T-helper 1 cell treated with Interleukin-12 subunit alpha and Interleukin-12 subunit beta and Interleukin-4 antibody, amounts not matched to agents 30 ng/mL and 1 ng/mL, for 36 hours (primary cell): ENCODE results near the gene HOXA13. TPM values are rescaled to one million over a fixed set of nuclear protein-coding genes. Genes with fewer than 3 reads are reported as not detected.

Source experiments
- intact Hi-C: fragments of 100-400 bp; cut with micrococcal nuclease; formaldehyde crosslinking; loops from one replicate; pipeline ENCODE4 v1.15.1; 2024
- total RNA-seq: library from RNA; stranded (reverse); gene quantifications from 2 replicates; pipeline ENCODE4 v1.2.3, GENCODE V29; 2022

Gene HOXA13
- total RNA-seq, 1 donor from 2014 or later: not detected

DNA sequence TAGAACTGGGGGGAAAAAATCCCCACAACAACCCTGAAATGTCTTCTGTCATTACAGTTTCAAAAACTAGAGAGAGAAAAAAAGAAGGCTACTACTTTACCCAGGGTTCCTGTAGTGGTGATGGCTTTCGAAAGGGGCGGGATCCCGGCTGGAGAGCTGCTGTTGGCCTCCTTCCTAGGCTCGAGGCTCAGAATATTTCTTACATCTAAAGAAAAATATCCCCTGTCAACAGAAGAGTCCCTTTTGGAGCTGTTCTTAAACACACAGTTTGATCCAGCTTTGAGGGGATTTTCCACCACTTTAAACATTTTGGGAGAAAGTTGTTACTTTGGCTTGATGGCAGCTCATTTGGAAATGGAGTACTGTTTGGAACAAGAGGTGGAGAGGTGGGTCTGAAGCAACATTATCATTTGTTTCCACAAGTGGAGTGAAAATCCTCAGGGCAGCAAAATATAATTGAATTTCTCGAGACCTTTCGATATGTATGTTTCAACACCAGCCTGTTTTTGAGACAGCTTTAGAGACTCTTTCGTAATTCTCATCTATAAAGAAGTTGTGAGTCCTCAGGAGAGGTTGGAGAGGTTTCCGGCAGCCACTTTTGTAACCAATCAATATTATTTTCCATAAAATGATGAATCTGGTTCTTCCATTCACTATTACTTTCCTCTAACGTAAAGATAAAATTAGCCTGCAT lies 5.1 kb downstream of the HOXA13 start:
- intact Hi-C loops: loop anchor here (5.0 kb wide), 2 partner anchors 33 to 1432 kb away; no protein-coding TSS in a partner anchor

DNA sequence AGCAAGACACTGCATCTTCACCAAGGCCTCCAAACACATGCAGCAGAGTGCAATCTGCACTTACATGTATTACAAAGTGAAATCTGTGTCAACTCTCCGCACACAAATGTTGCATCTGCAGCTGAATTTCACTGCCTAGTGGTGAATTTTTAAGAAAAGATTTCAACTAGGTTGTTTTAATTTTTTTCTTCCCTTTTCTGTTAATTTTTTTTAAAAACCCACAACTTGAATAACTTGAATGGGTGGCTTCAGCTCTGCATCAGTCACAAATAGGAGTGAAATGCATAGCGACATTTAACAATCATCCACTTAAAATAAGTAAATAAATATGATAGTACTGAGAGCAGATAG lies 5.9 kb downstream of the HOXA13 start:
- intact Hi-C loops: no loop called here

DNA sequence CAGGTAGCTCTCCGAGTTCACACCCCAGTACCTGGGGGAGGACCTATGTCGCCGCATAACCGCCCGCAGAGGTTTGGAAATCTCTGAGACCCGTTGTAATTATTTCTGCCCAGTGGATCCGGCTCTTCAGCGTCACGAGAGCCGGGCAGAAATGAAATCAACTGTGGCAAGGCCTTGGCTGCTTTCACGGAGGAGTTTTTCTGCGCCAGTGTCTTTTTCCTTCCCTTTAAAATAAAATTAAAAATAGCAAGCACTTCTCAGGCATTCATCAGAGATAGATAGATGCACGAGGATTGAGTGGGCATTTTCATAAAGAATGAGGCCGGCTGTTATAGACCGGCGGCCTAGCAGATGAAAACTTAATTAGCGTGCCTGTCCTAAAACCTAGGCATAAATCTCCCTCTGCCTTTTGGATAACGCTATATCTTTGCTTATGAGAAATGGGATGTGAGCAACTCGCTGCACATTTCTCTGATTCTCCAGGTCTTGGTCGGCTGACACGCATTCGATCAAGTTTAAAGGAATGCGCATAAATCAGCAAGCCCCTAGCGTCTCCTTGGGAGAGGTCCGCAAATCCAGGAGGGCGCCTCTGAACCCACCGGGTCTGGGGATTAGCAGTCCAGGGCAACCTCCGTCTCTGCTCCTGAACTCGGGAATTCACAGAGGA lies 6.4 kb downstream of the HOXA13 start:
- intact Hi-C loops: no loop called here

DNA sequence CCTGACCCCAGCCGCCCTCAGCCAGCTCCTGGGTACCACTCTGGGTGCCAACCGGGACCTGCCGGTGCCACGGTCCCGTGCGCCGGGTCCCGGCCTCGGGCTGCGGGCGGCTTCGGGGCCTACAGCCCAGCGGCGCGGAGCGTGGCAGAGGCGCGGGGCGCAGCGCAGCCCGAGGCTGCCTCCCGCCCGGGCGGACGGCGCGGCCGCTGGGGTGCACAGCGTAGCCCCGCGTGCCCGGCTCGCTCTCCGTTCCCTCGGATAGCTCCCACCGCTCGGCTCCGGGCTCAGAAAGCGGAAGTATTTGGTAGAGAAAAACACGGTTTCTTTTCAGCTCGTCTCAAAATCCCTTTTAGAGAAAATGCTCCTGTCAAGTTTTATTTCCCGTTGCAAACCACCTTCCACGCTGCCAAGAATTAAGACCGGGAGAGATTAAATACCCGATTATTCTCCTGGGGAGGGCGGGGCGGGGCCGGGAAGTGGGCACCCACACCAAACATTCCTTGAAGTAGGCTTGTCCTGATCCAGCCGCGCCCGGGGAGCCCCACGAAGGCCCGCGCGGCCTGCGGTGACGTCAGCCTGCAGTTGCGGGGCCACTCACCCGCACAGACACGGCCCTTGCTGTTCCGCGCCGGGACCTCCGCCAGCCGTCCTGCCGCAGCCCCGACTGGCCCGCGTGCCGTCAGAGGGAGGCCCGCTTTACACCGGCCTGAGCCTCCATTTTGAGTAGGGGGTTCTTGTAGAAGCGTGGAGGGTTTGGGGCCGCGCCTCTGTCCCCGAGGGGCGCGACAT lies 7.2 kb downstream of the HOXA13 start:
- intact Hi-C loops: no loop called here

DNA sequence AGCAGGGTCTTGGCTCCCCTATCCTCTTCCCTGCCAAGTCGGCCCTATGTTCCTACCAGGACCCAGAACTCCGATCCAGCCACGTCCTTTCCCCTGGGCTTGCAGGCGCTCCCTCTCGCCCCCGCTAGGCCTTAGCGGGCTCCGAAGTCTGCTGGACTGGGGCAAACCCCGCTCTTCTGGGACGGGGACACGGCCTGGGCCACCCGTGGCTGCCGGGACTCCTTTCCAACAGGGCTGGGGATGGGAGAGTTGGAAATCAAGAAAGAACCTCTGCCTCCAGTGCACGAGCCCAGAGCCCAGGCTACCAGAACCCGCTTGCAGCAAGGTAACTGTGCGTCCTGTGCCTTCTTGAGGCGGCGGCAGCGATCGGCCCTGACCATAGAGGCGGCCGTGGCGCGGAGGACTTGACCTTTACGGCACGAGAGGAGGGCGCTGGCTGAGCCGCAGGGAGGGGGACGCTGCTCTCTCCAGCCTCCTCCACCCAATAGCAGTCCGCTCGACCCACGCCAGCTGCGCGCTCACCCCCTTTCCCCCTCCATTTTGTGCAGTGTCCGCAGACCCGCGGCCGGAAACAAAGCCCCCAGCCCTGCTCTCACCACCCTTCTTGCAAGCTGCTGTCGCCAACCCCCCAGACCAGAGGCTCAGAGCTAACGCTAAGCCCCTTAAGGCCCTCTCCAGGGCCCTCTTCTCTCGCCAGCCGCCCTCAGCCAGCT lies 7.9 kb downstream of the HOXA13 start:
- intact Hi-C loops: no loop called here

DNA sequence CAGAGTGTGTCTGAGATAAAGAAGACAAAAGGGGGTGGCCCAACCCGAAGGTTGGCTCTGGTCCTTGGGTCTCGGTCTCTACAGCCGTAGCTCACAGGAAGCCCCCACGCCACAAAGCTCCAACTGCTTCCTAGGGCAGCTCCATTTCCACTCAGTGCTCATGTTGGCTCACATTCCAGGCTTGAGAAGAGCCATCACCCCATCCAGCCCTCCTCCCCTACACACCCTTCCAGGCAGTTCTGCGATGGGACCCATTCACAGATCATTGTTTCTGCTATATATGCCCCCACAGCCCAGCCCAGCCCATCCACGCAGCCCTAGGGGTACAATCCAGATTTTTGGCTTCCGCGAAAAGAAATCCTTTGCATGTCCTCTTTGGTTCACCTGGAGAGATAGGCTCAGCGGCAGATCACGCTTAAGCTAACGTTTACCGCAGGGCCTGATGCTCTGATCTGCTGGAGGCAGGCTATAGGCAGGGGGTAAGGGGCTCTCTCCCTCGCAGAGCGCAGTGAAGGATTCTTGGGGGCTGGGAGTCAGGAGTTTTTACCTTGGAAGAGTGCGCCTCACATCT lies 8.6 kb downstream of the HOXA13 start:
- intact Hi-C loops: no loop called here

DNA sequence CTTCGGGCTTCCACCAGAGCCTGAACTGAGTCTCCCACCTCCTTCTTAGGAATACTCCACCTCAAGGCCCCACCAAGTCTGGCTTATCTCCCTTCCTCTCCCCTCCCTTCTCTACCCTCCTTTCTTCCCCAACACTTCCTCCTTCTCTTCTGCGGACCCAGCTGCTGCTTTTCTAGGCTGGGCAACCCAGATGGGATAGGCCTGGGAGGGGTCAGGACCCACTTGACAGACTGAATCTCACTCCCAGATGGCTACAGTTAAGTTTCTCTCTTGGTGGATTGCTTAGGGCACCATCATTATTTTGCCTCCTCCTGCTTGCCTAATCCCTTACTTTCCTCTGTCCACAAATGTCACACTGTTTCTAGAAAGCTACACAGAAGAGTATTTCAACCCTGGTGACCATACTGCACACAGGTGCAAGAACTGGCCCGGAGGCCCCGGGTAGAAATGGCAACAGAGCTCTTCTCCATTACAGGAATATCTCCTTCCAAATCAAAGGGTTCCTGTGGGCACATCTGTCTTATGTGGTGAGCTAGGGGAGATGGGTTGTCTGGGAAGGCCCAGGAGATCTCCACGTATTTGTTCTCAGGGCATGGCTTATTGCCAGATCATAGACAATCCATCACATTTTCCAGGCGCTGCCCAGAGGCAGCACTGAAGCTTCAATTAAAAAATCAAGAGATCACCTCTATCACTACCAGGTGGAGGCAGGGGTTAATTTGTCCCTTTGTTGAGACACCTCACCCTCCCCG lies 9.7 kb downstream of the HOXA13 start:
- intact Hi-C loops: loop anchor here (2.0 kb wide), 1 partner anchor 17 kb away; no protein-coding TSS in a partner anchor

DNA sequence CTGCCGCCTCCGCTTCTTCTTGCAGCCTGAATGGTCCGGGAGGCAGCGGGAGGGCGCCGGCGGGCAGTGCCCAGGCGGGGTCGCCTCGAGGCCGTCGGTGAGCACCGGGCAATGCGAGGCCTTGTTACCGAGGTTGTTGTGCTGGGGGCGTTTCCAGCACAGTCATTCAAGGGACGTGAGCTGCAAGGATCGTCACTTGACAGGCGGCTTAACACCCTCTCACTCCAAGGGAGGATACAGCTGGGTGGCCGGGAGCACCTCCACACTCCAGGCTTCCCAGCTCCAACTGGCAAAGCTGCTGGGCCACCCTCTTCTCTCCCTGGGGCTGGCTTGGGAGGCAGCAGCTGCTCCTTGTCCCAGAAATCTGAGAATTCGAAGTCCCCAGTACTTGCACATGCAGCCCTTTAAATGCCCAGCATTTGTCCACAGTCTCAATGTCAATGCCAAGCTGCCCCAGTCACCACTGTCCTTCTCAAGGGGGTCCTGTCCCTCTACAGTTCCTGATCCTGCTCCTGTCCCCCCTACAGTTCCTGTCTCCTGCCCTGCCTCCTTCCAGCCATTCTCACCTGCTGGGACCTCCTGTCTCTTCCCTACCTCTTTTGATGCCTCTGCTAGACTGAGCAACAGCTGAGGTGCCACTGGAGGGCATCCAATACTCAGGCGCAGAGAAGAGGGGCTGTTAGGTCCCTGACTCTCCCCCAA lies 10.4 kb downstream of the HOXA13 start:
- intact Hi-C loops: loop anchor here (2.0 kb wide), 1 partner anchor 17 kb away; no protein-coding TSS in a partner anchor

DNA sequence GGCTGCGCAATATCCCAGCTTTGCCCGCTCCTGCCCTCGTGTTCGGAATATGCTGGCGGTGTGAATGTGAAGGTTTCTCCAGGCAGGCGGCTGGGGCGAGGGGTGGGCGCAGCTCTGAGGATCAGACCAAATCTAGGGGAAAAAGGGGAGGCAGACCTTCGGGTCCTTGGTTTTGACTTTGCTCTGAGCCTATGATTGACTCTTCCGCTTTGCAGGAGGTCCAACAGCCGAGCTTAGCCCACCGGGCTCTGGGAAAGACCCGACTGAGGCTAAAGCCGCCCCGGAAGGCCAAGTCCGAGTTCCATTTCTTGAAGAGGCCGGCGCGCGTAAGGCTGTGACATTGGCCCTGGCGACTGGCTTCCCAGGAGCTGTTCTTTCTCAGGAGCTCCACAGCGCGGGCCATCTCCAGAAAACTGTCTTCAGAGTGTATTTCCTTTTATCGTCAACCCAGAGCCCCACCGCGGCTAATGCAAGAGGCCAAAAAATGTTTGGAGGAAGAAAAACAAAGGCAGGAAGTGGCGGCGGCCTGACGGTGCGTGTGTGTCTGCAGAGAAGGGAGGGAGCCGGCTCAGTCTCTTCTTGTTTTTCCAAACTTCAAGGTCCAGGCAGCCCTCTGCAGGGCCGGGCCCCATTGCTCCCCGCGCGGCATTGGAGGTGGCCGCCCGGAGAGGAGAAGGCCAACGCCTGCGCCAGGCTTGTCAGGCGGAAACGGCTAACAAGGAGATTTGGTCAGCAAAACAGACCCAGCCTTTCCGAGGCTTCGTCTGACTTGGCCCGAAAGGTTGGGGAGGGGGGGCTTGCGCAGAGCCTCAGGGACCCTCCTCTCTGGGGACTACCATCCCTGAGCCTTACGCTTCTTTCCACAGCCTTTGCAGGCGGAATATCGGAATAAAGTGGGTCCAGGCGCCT lies 11.3 kb downstream of the HOXA13 start:
- intact Hi-C loops: loop anchor here (2.0 kb wide), 1 partner anchor 18 kb away; no protein-coding TSS in a partner anchor

DNA sequence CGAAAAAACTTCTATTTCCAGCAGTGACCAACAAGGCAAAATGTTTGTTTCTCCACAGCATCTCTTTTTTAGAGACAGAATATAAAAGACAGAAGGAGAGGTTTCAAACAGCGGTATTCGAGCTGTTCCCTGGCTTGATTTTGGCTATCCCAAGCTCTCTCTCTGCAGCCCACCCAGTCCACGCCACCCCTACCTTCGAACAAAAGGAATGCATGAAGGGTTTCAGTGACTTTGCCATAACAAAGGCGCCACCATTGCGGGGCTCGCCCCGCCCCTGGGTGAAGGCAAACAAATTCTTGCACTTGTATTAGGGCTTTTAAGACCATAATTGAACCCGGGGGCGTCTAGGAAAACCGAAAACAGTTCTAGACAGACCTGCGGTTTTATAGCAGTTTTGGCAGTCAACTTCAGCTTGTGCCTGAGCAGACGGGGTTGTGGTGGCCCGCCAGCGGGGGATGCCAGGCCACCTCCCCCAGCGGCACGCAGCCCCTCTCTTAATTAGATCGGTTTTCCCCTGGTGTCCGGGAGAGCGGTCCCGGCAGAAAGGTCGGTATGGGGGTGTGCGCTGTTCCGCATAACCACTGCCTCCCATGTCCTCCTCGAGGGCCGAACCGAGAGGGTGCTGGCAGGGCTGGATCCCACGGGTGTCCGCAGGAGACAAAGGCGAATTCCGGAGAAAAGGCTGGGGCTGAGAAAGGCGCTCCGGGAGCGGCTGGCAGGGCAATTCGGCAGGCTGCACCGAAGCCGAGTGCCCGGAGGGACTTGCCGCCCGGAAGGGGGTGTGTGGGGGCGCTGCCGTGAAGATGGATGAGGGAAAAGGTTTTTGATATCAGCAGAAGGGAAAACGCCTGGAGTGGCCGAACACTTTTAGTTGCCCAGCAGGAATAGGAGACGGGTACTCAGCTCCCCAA lies 12.2 kb downstream of the HOXA13 start:
- intact Hi-C loops: loop anchor here (2.0 kb wide), 1 partner anchor 19 kb away; no protein-coding TSS in a partner anchor

DNA sequence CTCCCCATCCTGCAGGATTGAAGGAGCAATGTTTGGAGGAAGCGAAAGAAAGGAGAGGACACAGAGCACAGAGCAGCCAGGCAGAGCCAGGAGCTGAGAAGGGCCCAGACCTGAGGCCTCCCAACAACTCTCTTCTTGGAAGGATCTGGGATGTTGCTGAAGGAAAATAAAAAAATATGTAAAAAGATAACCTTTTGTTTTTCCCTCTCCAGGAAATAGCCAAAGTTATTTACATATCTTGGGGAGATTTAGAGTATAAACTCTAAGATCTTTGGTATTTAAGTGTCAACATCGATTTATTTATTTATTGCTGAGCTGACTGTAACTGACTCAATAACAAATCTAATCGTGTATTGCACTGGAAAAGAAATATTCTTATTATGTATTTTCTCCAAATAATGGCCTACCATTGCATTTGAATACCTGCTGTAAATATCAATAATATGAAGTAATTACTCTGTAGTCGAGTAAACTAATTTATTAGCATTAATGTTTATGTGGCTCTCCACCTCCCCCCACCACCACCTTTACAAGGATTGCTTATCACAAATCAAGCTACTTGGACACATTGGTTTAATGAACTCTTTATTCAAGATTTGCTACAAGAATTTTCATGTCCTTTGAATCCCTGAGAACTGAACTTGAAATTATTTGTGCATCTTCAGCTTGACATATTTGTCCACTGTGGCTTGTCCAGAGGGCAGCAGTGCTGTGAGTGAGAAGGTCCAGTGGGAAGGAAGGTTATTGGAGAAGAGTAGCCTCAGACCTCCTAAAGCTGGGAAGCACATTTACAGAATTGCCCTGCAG lies 13.0 kb downstream of the HOXA13 start:
- intact Hi-C loops: no loop called here

DNA sequence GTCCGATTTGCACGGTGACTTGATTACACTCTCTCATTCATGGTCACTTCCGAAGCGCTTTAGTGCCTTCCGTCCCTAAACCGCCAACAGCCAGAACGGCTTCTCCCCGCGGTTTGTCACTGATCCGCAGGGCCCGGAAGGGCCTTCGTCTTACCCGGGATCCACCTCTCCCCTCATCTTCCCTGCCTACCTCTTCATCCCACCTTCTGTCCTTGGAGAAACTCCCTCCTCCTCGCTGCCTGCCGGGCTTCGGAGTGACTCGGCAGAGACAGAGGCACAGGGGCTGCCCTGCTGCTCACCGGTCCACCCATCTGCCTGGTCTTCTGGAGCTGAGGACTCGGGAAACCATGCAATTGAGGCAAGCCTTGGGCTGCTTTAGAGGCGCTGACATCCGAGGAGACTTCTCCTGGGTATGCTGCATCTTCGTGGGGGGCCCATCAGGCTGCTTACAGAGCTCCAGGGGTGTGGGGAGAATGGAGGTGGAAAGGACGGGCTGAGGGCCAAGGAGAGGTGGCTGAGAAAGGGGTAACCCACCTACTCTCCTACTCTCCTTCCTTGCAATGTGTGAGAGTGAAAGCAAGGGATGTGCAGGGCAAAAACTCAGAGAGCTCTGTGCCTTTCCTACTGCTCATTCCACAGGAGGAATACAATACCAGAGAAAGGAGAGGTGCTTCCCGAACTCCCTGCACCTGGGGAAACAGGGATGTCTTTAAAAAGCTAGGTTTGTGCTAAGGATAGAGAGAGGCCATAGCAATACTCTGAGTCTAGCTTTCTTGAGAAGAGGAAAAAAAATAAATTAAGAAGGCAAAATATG lies 13.8 kb downstream of the HOXA13 start:
- intact Hi-C loops: loop anchor here (2.0 kb wide), 1 partner anchor 17 kb away; no protein-coding TSS in a partner anchor

DNA sequence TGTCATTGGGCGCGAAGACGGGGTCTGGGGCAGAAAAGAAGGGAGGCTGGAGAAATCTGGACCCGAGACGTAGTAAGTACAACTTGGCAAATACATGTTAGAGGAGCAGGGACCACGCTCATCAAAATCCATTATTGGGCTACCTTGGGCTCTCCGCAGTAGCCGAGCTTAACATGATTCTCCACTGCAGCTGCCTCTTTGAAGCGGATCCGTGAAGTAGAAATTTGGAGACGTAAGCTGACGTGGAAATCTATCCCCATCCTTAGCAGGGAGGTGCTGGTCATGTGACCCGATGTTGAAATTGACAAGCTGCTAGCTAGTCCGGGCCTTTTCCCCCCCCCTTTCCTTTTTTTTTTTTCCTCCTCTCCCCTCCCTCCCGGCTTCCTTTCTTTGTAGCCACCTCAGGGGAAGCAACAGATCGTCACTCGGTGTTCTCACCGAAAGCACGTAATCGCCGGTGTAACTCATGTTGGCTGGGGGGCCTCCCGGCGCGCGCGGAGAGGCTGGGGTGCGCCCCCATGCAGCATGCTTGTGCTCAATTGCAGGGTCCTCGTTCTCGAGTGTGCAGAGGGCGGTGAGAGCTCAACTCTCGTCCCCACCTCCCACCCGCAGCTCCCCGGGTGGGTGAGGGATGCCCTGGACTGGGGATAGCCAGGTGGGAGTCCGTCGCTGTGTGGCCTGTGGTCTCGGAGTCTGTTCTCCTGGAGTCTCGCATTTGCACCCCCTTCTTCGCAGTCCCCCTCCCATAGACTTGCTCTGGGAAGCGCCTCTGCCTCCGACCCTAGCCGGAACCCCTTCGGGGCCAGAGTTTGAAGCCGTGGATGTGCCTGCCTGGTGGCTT lies 14.7 kb downstream of the HOXA13 start, which contains the start of gene HOXA11:
HOXA11 (minus strand) TSS at position 220 of the 841 bp plus-strand sequence; CDS start at position 132, 88 bp downstream.
- intact Hi-C loops: loop anchor here (2.0 kb wide), 1 partner anchor 16 kb away; no protein-coding TSS in a partner anchor

DNA sequence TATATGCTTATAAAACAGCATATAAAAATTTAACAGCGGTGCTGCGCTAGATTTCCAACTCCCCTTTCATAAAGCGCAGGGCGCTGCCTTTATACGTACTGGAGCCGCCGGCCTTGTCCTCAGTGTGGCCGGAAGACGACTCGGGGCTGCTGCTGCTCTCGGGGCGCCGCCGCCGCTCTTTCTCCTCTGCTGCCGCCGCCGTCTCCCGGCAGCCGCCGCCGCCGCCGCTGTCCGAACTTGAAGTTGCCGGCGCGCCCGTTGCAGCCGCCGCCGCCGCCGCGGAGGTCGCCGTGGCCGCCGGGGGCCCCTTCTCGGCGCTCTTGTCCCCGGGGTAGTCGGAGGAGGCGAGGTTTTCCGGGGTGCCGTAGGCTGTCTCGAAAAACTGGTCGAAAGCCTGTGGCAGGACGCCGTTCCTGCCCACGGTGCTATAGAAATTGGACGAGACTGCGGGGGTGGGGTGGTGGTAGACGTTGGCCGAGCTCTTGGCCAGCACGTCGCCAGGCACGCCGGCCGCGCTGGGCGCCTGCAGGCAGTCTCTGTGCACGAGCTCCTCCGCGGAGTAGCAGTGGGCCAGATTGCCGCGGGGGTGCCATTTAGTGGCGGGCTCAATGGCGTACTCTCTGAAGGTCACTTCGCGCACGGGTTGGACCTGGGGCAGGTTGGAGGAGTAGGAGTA lies 15.4 kb downstream of the HOXA13 start:
- intact Hi-C loops: loop anchor here (2.0 kb wide), 1 partner anchor 16 kb away; no protein-coding TSS in a partner anchor
